ENCODE results near the gene SOX13.

GRCh38 chr1:204107892-204108291 is 35.0 kb downstream of the SOX13 start:
- TF ChIP-seq CTCF (IDR thresholded peaks at IDR 0.05) (no peak), TCF7L2 (IDR thresholded peaks at IDR 0.05; ENCODE audit: low read depth, low read length) (no peak), POLR2AphosphoS5 (IDR thresholded peaks at IDR 0.05; ENCODE audit: low read depth, low read length) (no peak)
- TF ChIP-seq, protein P1, sequence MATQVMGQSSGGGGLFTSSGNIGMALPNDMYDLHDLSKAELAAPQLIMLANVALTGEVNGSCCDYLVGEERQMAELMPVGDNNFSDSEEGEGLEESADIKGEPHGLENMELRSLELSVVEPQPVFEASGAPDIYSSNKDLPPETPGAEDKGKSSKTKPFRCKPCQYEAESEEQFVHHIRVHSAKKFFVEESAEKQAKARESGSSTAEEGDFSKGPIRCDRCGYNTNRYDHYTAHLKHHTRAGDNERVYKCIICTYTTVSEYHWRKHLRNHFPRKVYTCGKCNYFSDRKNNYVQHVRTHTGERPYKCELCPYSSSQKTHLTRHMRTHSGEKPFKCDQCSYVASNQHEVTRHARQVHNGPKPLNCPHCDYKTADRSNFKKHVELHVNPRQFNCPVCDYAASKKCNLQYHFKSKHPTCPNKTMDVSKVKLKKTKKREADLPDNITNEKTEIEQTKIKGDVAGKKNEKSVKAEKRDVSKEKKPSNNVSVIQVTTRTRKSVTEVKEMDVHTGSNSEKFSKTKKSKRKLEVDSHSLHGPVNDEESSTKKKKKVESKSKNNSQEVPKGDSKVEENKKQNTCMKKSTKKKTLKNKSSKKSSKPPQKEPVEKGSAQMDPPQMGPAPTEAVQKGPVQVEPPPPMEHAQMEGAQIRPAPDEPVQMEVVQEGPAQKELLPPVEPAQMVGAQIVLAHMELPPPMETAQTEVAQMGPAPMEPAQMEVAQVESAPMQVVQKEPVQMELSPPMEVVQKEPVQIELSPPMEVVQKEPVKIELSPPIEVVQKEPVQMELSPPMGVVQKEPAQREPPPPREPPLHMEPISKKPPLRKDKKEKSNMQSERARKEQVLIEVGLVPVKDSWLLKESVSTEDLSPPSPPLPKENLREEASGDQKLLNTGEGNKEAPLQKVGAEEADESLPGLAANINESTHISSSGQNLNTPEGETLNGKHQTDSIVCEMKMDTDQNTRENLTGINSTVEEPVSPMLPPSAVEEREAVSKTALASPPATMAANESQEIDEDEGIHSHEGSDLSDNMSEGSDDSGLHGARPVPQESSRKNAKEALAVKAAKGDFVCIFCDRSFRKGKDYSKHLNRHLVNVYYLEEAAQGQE (IDR thresholded peaks at IDR 0.05; ENCODE audit: insufficient read depth in 1 of 2, low read depth in 2 of 2, low read length in 1 of 2): no peak

All from Panc1 (cell line).